GM12878 (cell line): ENCODE results near the gene PIGQ. TPM values are rescaled to one million over a fixed set of nuclear protein-coding genes. Genes with fewer than 3 reads are reported as not detected.

ENCODE experiments used
- ATAC-seq: fragments of 200-7000 bp; cut with Tn5 transposase; 3 replicates; pipeline ENCODE4 v1.9.1; 2020; ENCODE audit warnings: mild to moderate bottlenecking, moderate library complexity
- BruUV-seq: library from RNA; stranded (reverse); fragments of 400-500 nt; replicated peaks from 2 replicates; lab custom pipeline; 2021; lab: Mats Ljungman, UMichigan
- CTCF ChIA-PET: fragments of 300-600 bp; sonication (Branson Sonifier 250); formaldehyde crosslinking; extraction: SDS; loops from one replicate; lab custom pipeline; 2021; ENCODE audit warnings: inconsistent platforms; lab: Yijun Ruan, JAX
- POLR2A ChIA-PET: fragments of 350-600 bp; formaldehyde crosslinking; extraction: SDS; loops from one replicate; lab custom pipeline; 2021; ENCODE audit warnings: inconsistent platforms; lab: Charles Lee
- RAD21 ChIA-PET: fragments of 300-600 bp; sonication (Branson Sonifier 250); formaldehyde crosslinking; loops from one replicate; lab custom pipeline; 2023; ENCODE audit warnings: antibody characterized with exemption; ENCODE audit not compliant: unreplicated experiment; lab: Charles Lee
- SMC1A ChIA-PET: fragments of 300-600 bp; sonication (Branson Sonifier 250); formaldehyde crosslinking; loops from one replicate; lab custom pipeline; 2023; ENCODE audit not compliant: unreplicated experiment, uncharacterized antibody; lab: Charles Lee
- DNase-seq: peaks from one replicate; pipeline ENCODE4 v3.0.0-alpha.2; 2011; ENCODE audit warnings: low read depth, low spot score
- FAIRE-seq: peaks from 3 replicates; lab custom pipeline; 2011; peaks lifted over from hg19 to GRCh38; lab: Jason Lieb, UNC
- H2AFZ ChIP-seq: 2 replicates; pipeline ENCODE4 v1.6.0; 2011; ENCODE audit warnings: low read depth, low read length, control low read depth; ENCODE audit not compliant: control insufficient read depth
- H3K27ac ChIP-seq: 2 replicates; pipeline ENCODE4 v1.5.1; 2011; ENCODE audit warnings: control low read depth; ENCODE audit not compliant: control insufficient read depth, insufficient read depth
- H3K27me3 ChIP-seq, 2 experiments: replicated peaks in 1 of 2; 2 replicates each; pipeline versions ENCODE4 v1.6.0 to v1.6.1; 2011; ENCODE audit warnings: low read length in 1 of 2; ENCODE audit not compliant: control insufficient read depth in 2 of 2, insufficient read depth in 2 of 2
- H3K36me3 ChIP-seq, 2 experiments: 2 replicates each; pipeline ENCODE4 v1.5.1; 2011; ENCODE audit warnings: low read length in 1 of 2; ENCODE audit not compliant: control insufficient read depth in 2 of 2, insufficient read depth in 2 of 2
- H3K4me1 ChIP-seq: 2 replicates; pipeline ENCODE4 v1.6.1; 2011; ENCODE audit warnings: mild to moderate bottlenecking, low read length, moderate library complexity, mixed read lengths; ENCODE audit not compliant: control insufficient read depth, insufficient read depth
- H3K4me2 ChIP-seq: 2 replicates; pipeline ENCODE4 v1.6.0; 2011; ENCODE audit warnings: control low read depth; ENCODE audit not compliant: control insufficient read depth, insufficient read depth
- H3K4me3 ChIP-seq: fragments of 200-600 bp; sonication (generic); 2 replicates; pipeline ENCODE4 v1.5.1; 2016
- H3K79me2 ChIP-seq: 2 replicates; pipeline ENCODE4 v1.6.0; 2011; ENCODE audit warnings: low read length; ENCODE audit not compliant: control insufficient read depth, insufficient read depth
- H3K9ac ChIP-seq: 2 replicates; pipeline ENCODE4 v1.8.0; 2011; ENCODE audit warnings: low read length, control low read depth, mixed read lengths; ENCODE audit not compliant: control insufficient read depth, insufficient read depth
- H3K9me3 ChIP-seq: replicated peaks from 3 replicates; pipeline ENCODE4 v1.5.1; 2011; ENCODE audit warnings: mild to moderate bottlenecking, low read length; ENCODE audit not compliant: control insufficient read depth, insufficient read depth
- H4K20me1 ChIP-seq: 2 replicates; pipeline ENCODE4 v1.6.0; 2011; ENCODE audit not compliant: control insufficient read depth, insufficient read depth
- CREM ChIP-seq: IDR thresholded peaks from 2 replicates; pipeline ENCODE4 v1.6.1; 2014; ENCODE audit warnings: antibody characterized with exemption, low read depth
- GABPA ChIP-seq: IDR thresholded peaks from 2 replicates; pipeline ENCODE4 v1.6.1; 2014; ENCODE audit warnings: antibody characterized with exemption, low read depth, mild to moderate bottlenecking, inconsistent platforms
- WGBS: methylation state at CpG from one replicate; pipeline ENCODE4 v1.1.6; 2016; ENCODE audit warnings: low lambda C conversion rate; ENCODE audit not compliant: insufficient replicate concordance, insufficient coverage; ENCODE audit errors: missing lambda C conversion rate; 5-methylcytosine and 5-hydroxymethylcytosine counted together
- in situ Hi-C: fragments of 300-500 bp; cut with MboI; formaldehyde crosslinking; loops from 9 replicates; pipeline ENCODE4 v1.14.3; 2018; ENCODE audit warnings: mixed read lengths
- intact Hi-C: fragments of 100-400 bp; cut with micrococcal nuclease; formaldehyde crosslinking; loops from one replicate; pipeline ENCODE4 v1.14.2; 2022; ENCODE audit not compliant: unreplicated experiment
- polyA plus RNA-seq, 11 experiments: library from polyadenylated mRNA; depleted of rRNA in 4 of 11; unstranded in 6 of 11; stranded (reverse) in 5 of 11; fragments of >200 nt; fragmentation: Nextera tagmentation in 4 of 11; fragmentation: Illumina TruSeq in 1 of 11; extraction: Ambion mirVana in 4 of 11; extraction: Trizol in 1 of 11; gene quantifications; 1 replicate in 1 of 11; 2 replicates in 10 of 11; pipeline versions ENCODE4 v1.2.1 to v1.2.3, GENCODE V29; 2011 to 2016; ENCODE audit warnings: inconsistent platforms in 2 of 11, missing spikeins in 2 of 11, low read depth in 1 of 11
- total RNA-seq, 4 experiments: library from RNA; depleted of rRNA in 3 of 4; stranded (reverse); fragments of >200 nt in 3 of 4; fragmentation: Illumina TruSeq in 1 of 4; extraction: Trizol in 1 of 4; gene quantifications; 2 replicates each; pipeline versions ENCODE4 v1.2.1 to v1.2.3, GENCODE V29; 2013 to 2021
- TF ChIP-seq, protein P1 (sequence below): fragments of 450-650 bp; IDR thresholded peaks from 2 replicates; pipeline ENCODE4 v1.6.1; 2017; ENCODE audit warnings: mild to moderate bottlenecking
- TF ChIP-seq, protein P2 (sequence below), 3 experiments: IDR thresholded peaks in 2 of 3; conservative IDR thresholded peaks in 1 of 3; 2 replicates each; pipeline ENCODE4 v1.5.1; 2011; ENCODE audit warnings: low read depth in 3 of 3, low read length in 3 of 3, mild to moderate bottlenecking in 3 of 3, control low read depth in 2 of 3, moderate library complexity in 2 of 3, inconsistent platforms in 1 of 3, mixed read lengths in 1 of 3; ENCODE audit not compliant: control insufficient read depth in 2 of 3, insufficient read depth in 1 of 3; ENCODE audit errors: extremely low read depth in 1 of 3
- TF ChIP-seq, protein P3 (sequence below): fragments of 150-350 bp; IDR thresholded peaks from 2 replicates; pipeline ENCODE4 v1.6.1; 2016; ENCODE audit warnings: low read depth, low read length

Gene PIGQ
- total and polyA plus RNA-seq, 10 of the 15 experiments (the other 5 are each of a cell fraction or from before 2014, with no cell fraction given): 1.8 to 31.3 (median 17.5) TPM; not detected in 1

DNA sequence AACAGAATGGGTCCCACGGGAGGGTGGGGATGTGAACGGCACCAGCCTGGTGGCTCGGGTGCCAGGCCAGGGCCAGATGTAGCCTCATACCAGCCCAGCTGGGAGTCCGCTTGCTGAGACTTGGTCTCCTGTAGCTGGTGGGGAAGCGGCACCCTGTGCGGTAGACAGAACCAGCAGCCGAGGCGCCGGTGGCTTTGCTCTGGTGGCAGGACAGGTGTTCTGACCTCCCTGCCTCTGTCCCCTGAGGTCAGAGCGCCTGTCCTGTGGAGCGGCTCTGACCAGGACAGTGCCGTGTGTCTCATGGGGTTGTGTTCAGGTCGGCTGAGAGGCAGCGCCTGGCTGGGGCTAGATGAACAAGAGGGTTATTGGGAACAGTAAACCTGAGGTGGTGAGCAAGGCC is 40.2 kb downstream of the PIGQ start:
- no peaks in the 10 kb centered on the region for H3K27me3 ChIP-seq
- H3K27ac ChIP-seq: no peak overlapping the region
- no peaks in the 10 kb centered on the region for H3K36me3 ChIP-seq
- no peaks in the 10 kb centered on the region for H3K79me2 ChIP-seq
- peaks cover 3% of the 10 kb centered on the region; the same call in 1 of the 3 replicates for H3K9me3 ChIP-seq
- H4K20me1 ChIP-seq: no peaks in the 10 kb centered on the region
- WGBS: 94% methylated on average over 14 of the region's 14 CpGs
- no peak overlapping the region for H2AFZ ChIP-seq
- H3K4me1 ChIP-seq: no peaks in the 10 kb centered on the region
- ATAC-seq (no peak), DNase-seq (no peak), FAIRE-seq (no peak)
- intact Hi-C loops (no loop called here), in situ Hi-C loops (no loop called here)
- TF ChIP-seq, protein P1, sequence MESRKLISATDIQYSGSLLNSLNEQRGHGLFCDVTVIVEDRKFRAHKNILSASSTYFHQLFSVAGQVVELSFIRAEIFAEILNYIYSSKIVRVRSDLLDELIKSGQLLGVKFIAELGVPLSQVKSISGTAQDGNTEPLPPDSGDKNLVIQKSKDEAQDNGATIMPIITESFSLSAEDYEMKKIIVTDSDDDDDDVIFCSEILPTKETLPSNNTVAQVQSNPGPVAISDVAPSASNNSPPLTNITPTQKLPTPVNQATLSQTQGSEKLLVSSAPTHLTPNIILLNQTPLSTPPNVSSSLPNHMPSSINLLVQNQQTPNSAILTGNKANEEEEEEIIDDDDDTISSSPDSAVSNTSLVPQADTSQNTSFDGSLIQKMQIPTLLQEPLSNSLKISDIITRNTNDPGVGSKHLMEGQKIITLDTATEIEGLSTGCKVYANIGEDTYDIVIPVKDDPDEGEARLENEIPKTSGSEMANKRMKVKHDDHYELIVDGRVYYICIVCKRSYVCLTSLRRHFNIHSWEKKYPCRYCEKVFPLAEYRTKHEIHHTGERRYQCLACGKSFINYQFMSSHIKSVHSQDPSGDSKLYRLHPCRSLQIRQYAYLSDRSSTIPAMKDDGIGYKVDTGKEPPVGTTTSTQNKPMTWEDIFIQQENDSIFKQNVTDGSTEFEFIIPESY: no peak
- TF ChIP-seq, protein P2, sequence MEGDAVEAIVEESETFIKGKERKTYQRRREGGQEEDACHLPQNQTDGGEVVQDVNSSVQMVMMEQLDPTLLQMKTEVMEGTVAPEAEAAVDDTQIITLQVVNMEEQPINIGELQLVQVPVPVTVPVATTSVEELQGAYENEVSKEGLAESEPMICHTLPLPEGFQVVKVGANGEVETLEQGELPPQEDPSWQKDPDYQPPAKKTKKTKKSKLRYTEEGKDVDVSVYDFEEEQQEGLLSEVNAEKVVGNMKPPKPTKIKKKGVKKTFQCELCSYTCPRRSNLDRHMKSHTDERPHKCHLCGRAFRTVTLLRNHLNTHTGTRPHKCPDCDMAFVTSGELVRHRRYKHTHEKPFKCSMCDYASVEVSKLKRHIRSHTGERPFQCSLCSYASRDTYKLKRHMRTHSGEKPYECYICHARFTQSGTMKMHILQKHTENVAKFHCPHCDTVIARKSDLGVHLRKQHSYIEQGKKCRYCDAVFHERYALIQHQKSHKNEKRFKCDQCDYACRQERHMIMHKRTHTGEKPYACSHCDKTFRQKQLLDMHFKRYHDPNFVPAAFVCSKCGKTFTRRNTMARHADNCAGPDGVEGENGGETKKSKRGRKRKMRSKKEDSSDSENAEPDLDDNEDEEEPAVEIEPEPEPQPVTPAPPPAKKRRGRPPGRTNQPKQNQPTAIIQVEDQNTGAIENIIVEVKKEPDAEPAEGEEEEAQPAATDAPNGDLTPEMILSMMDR (IDR thresholded peaks at IDR 0.05 in 2 of 3, conservative IDR thresholded peaks at IDR 0.05 in 1 of 3; ENCODE audit: control insufficient read depth in 2 of 3, extremely low read depth in 1 of 3, insufficient read depth in 1 of 3, low read depth in 3 of 3, low read length in 3 of 3): no peak
- TF ChIP-seq, protein P3, sequence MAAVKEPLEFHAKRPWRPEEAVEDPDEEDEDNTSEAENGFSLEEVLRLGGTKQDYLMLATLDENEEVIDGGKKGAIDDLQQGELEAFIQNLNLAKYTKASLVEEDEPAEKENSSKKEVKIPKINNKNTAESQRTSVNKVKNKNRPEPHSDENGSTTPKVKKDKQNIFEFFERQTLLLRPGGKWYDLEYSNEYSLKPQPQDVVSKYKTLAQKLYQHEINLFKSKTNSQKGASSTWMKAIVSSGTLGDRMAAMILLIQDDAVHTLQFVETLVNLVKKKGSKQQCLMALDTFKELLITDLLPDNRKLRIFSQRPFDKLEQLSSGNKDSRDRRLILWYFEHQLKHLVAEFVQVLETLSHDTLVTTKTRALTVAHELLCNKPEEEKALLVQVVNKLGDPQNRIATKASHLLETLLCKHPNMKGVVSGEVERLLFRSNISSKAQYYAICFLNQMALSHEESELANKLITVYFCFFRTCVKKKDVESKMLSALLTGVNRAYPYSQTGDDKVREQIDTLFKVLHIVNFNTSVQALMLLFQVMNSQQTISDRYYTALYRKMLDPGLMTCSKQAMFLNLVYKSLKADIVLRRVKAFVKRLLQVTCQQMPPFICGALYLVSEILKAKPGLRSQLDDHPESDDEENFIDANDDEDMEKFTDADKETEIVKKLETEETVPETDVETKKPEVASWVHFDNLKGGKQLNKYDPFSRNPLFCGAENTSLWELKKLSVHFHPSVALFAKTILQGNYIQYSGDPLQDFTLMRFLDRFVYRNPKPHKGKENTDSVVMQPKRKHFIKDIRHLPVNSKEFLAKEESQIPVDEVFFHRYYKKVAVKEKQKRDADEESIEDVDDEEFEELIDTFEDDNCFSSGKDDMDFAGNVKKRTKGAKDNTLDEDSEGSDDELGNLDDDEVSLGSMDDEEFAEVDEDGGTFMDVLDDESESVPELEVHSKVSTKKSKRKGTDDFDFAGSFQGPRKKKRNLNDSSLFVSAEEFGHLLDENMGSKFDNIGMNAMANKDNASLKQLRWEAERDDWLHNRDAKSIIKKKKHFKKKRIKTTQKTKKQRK: no peak
- no peak for TF ChIP-seq CREM
- no peak for TF ChIP-seq GABPA
- ChIA-PET CTCF (interaction anchor here (1.1 to 2.0 kb wide), 4 partner anchors 10 to 39 kb away, joined by 3 to 4 read pairs (median 4); no protein-coding TSS in a partner anchor), SMC1A (no interaction called here), RAD21 (no interaction called here), POLR2A (interaction anchor here (1.0 kb wide), 1 partner anchor 27 kb away, joined by 4 read pairs; the partner anchor contains the start of gene METTL26)
- H3K9ac ChIP-seq: no peak overlapping the region
- no peak overlapping the region for H3K4me3 ChIP-seq
- no TSS peak for BruUV-seq
- no peak overlapping the region for H3K4me2 ChIP-seq
